Measurements from ENCODE around the gene HIVEP3.

Gene HIVEP3

GRCh38 chr1:41931578-41931977 lies 12.9 kb upstream of the HIVEP3 start:
- no peak overlapping the region for H3K4me3 ChIP-seq (ENCODE audit: low read depth, low read length)
- CTCF ChIA-PET = no interaction called here

GRCh38 chr1:41927118-41927517 lies 8.4 kb upstream of the HIVEP3 start:
- no peak overlapping the region for H3K4me3 ChIP-seq (ENCODE audit: low read depth, low read length)
- H3K36me3 ChIP-seq (ENCODE audit: control insufficient read depth in 2 of 2, insufficient read depth in 1 of 2, low read length in 2 of 2) = no peaks in the 10 kb centered on the region
- H3K4me1 ChIP-seq (ENCODE audit: control insufficient read depth, insufficient read depth, low read length) = no peaks in the 10 kb centered on the region
- ChIA-PET CTCF (no interaction called here), POLR2A (no interaction called here)
- TF ChIP-seq KLF9 (tag by site-specific recombination; IDR thresholded peaks at IDR 0.05; ENCODE audit: low read depth) (no peak), ZXDB (tag by site-specific recombination; IDR thresholded peaks at IDR 0.05) (no peak), IKZF3 (tag by site-specific recombination; IDR thresholded peaks at IDR 0.05) (no peak), ZNF561 (tag by site-specific recombination; IDR thresholded peaks at IDR 0.05; ENCODE audit: borderline replicate concordance) (no peak), CTCF (tag by site-specific recombination; IDR thresholded peaks at IDR 0.05) (no peak), FEZF1 (tag by site-specific recombination; IDR thresholded peaks at IDR 0.05) (no peak), ZNF280C (tag by site-specific recombination; IDR thresholded peaks at IDR 0.05) (no peak), ZNF660 (tag by site-specific recombination; IDR thresholded peaks at IDR 0.05) (no peak), GLI4 (tag by site-specific recombination; IDR thresholded peaks at IDR 0.05) (no peak), TSHZ1 (tag by site-specific recombination; IDR thresholded peaks at IDR 0.05; ENCODE audit: borderline replicate concordance) (no peak), ZFHX2 (tag by site-specific recombination; conservative IDR thresholded peaks at IDR 0.05) (no peak)
- no peaks in the 10 kb centered on the region for H3K9me3 ChIP-seq (ENCODE audit: control insufficient read depth, insufficient read depth, low read depth, low read length)
- no peak overlapping the region for H3K27ac ChIP-seq (ENCODE audit: extremely low read depth, low read depth, low read length)

More at GRCh38 chr1:41931578-41931977, 12.9 kb upstream of the HIVEP3 start:
- Histone ChIP-seq H3K4me1 (ENCODE audit: control insufficient read depth, insufficient read depth, low read length) (no peaks in the 10 kb centered on the region), H3K27ac (ENCODE audit: extremely low read depth, low read depth, low read length) (no peak overlapping the region), H3K9me3 (ENCODE audit: control insufficient read depth, insufficient read depth, low read depth, low read length) (no peaks in the 10 kb centered on the region), H3K36me3 (ENCODE audit: control insufficient read depth in 2 of 2, insufficient read depth in 1 of 2, low read length in 2 of 2) (no peaks in the 10 kb centered on the region)
- POLR2A ChIA-PET = no interaction called here
- TF ChIP-seq ZNF626 (tag by site-specific recombination; IDR thresholded peaks at IDR 0.05) = no peak
- TF ChIP-seq KLF7 (tag by site-specific recombination; IDR thresholded peaks at IDR 0.05; ENCODE audit: borderline replicate concordance) = no peak
- no peak for TF ChIP-seq ZNF175 (tag by site-specific recombination; IDR thresholded peaks at IDR 0.05)
- no peak for TF ChIP-seq ZNF610 (tag by site-specific recombination; IDR thresholded peaks at IDR 0.05; ENCODE audit: borderline replicate concordance)
- no peak for TF ChIP-seq ZBTB44 (tag by site-specific recombination; IDR thresholded peaks at IDR 0.05)
- no peak for TF ChIP-seq ZNF302 (tag by site-specific recombination; IDR thresholded peaks at IDR 0.05; ENCODE audit: low read depth)
- no peak for TF ChIP-seq ZNF707 (tag by site-specific recombination; IDR thresholded peaks at IDR 0.05)
- no peak for TF ChIP-seq ZNF600 (tag by site-specific recombination; IDR thresholded peaks at IDR 0.05)
- TF ChIP-seq ZNF449 (tag by site-specific recombination; IDR thresholded peaks at IDR 0.05) = no peak
- TF ChIP-seq YY1 (tag by site-specific recombination; IDR thresholded peaks at IDR 0.05) = no peak
- no peak for TF ChIP-seq ZNF677 (tag by site-specific recombination; IDR thresholded peaks at IDR 0.05)

Measured in HEK293 (cell line).